CD4-positive, alpha-beta T cell treated with Interferon gamma for 1 hour (primary cell): ENCODE data around the gene KLK3.
"Not testable (repeated sequence)": the region's sequence is repeated elsewhere in the genome, so short reads cannot be mapped to it uniquely, and the experiment has no call there.

Experiments
- DNase-seq: peaks from one replicate; pipeline ENCODE4 v3.0.0-alpha.2; 2020

The KLK3 gene

DNA sequence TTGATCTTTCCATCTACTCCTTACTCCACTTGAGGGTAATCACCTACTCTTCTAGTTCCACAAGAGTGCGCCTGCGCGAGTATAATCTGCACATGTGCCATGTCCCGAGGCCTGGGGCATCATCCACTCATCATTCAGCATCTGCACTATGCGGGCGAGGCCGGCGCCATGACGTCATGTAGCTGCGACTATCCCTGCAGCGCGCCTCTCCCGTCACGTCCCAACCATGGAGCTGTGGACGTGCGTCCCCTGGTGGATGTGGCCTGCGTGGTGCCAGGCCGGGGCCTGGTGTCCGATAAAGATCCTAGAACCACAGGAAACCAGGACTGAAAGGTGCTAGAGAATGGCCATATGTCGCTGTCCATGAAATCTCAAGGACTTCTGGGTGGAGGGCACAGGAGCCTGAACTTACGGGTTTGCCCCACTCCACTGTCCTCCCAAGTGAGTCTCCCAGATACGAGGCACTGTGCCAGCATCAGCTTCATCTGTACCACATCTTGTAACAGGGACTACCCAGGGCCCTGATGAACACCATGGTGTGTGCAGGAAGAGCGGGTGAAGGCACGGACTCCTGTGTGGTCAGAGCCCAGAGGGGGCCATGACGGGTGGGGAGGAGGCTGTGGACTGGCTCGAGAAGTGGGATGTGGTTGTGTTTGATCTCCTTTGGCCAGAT lies 15.8 kb downstream of the KLK3 start:
- no peak for DNase-seq

DNA sequence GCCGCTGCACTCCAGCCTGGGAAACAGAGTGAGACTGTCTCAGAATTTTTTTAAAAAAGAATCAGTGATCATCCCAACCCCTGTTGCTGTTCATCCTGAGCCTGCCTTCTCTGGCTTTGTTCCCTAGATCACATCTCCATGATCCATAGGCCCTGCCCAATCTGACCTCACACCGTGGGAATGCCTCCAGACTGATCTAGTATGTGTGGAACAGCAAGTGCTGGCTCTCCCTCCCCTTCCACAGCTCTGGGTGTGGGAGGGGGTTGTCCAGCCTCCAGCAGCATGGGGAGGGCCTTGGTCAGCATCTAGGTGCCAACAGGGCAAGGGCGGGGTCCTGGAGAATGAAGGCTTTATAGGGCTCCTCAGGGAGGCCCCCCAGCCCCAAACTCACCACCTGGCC lies 18.3 kb downstream of the KLK3 start, which contains the start of gene KLK2:
Gene KLK2, plus strand, starts transcription at position 384 of the 400 bp plus-strand sequence. CDS start 35 bp downstream, outside the sequence.
- DNase-seq: no peak

GRCh38 chr19:50874211-50874610 lies 19.5 kb downstream of the KLK3 start:
- no peak for DNase-seq

- no peak for DNase-seq
Measured at GRCh38 chr19:50875795-50876422, 21.2 kb downstream of the KLK3 start.

DNA sequence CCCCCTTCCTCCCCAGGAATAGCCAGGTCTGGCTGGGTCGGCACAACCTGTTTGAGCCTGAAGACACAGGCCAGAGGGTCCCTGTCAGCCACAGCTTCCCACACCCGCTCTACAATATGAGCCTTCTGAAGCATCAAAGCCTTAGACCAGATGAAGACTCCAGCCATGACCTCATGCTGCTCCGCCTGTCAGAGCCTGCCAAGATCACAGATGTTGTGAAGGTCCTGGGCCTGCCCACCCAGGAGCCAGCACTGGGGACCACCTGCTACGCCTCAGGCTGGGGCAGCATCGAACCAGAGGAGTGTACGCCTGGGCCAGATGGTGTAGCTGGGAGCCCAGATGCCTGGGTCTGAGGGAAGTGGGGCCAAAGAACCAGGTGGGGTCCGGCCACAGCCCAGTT lies 21.7 kb downstream of the KLK3 start:
- no peak for DNase-seq

DNA sequence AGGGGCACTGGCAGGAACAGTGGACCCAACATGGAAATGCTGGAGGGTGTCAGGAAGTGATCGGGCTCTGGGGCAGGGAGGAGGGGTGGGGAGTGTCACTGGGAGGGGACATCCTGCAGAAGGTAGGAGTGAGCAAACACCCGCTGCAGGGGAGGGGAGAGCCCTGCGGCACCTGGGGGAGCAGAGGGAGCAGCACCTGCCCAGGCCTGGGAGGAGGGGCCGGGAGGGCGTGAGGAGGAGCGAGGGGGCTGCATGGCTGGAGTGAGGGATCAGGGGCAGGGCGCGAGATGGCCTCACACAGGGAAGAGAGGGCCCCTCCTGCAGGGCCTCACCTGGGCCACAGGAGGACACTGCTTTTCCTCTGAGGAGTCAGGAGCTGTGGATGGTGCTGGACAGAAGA lies 22.6 kb downstream of the KLK3 start:
- no peak for DNase-seq

GRCh38 chr19:50878851-50879250 lies 24.1 kb downstream of the KLK3 start:
- DNase-seq: no peak

- DNase-seq: no peak
Measured at GRCh38 chr19:50880241-50880640, 25.5 kb downstream of the KLK3 start.

GRCh38 chr19:50882188-50882587 lies 27.5 kb downstream of the KLK3 start:
- DNase-seq: no peak

- no peak for DNase-seq
Measured at GRCh38 chr19:50889638-50890037, 34.9 kb downstream of the KLK3 start.

- DNase-seq: no peak
Measured at GRCh38 chr19:50890422-50891252, 35.9 kb downstream of the KLK3 start.

DNA sequence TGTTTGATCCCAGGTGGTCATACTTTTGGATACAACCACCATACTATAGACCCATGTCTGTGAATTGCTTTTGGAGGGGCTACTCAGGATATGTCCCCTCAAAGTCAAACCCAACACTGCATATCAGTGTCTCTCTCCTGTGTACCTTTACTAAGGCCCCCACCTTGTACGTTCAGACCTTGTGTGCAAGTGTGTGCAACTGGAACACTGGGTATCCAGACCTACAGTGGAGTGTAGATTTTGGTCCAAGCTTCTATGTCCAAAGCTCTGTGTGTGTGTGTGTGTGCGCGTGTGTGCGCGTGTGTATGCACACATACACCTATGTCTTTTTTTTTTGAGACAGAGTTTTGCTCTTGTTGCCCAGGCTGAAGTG lies 36.5 kb downstream of the KLK3 start:
- no peak for DNase-seq

- no peak for DNase-seq
Measured at GRCh38 chr19:50893047-50893736, 38.5 kb downstream of the KLK3 start.

DNA sequence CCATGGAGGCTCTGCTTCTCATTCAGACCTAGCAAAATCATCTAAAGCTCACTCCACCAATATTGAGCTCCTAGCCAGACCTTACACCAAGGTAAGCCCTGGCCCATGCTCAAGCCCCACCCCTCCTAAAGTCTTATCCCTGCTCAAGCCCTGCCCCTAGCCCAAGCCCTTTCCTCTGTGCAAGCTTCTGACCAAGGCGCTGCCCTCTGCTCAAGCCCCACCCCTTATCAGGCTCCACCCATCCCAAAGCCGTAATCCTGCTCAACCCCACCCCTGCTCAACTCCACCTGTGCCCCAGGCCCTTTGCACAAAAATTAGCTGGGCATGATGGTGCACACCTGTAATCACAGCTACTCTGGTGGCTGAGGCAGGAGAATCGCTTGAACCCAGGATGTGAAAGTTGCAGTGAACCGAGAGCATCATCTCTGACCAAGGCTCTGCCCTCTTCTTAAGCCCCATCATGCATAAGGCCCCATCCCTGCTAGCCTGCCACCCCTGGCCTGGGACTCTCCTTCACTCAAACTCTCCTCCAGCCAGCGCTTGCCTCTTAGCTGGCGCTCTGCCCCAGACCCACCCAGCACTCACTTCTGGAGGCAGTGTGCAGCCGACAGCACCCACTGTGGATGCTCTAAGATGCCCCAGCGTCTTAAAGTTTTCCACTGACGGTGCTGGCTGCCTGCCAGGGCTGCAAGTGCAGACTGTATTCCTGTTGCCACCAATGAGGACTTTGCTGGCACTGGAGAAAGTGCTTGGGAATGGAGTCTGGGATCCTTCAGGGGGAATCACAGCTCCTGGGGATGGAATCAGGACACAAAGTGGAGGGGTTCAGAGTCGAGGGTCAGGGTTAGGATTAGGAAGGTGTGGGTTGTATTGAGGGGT lies 40.0 kb downstream of the KLK3 start:
- DNase-seq: no peak

DNA sequence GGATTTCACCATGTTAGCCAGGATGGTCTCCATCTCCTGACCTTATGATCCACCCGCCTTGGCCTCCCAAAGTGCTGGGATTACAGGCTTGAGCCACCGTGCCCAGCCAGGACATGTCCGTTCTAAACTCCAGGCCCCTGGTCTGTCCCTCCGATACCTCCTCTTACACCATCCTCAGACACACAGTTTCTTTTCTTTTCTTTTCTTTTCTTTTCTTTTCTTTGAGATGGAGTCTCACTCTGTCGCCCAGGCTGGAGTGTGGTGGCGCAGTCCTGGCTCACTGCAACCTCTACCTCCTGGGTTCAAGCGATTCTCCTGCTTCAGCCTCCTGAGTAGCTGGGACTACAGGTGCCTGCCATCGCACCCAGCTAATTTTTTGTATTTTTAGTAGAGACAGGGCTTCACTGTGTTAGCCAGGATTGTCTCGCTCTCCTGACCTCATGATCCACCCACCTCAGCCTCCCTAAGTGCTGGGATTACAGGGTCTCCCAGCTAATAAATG lies 41.4 kb downstream of the KLK3 start:
- DNase-seq: not testable (repeated sequence)

DNA sequence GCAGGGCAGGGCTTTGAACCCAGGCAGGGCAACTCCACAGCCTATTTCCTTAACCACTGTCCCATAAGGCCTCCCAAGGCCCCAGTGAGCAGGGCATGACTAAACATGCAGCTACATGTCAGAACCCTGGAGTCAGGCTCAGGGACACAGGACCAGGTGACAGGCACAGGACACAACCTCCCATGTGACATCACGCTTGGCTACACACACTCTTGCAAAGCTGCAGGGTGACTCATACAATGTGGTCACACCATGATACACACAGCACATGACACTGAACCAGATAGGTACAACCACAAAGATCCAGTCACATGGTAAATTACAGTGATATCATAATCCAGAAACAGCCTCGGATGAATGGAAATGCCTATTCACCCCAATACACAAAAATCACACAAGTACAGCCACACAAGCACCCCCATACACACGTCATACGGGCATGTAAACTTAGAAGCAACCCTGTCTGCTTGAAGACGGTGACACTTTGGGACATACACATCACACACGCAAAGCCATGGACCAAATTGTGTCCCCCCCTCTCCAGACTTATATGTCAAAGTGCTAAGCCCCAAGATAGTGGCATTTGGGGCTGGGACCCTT lies 42.0 kb downstream of the KLK3 start:
- peak; percentile 51 for DNase-seq

DNA sequence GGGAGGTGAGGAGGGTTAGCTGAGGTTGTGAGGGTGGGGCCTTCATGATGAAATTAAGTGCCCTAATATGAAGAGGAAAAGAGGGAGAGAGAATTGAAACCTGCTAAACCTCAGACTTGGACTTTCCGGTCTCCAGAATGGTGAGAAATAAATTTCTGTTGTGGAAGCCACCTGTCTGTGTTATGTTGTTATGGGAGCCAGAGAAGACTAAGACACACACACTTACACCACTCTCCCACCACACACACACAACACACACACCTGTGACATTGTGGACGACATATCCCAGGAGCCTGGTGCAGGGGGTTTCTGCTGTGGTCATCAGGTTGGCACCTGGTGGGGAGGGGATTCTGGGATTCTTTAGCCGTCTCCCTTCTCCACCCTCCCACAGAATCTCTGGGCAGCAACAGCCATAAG lies 42.5 kb downstream of the KLK3 start:
- no peak for DNase-seq

GRCh38 chr19:50897612-50898011 lies 42.9 kb downstream of the KLK3 start:
- no peak for DNase-seq

GRCh38 chr19:50898018-50898417 lies 43.3 kb downstream of the KLK3 start:
- no peak for DNase-seq

DNA sequence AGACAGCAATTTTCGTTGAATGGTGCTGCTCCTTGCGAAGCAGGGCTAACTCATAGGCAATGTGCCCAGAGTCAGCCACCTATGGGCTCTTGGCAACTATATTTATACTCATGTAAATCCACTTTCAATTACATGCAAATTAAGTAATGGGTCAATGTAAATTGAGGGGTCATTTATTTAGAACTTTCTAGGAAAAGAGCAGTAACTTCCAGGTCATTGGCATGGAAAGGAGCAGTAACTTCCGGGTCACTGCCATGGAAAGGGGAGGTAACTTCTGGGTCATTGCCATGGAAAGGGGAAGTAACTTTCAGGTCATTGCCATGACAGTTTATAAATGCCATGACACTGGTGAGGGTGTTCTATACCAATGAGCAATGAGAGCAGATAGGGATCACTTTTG lies 44.9 kb downstream of the KLK3 start:
- no peak for DNase-seq

DNA sequence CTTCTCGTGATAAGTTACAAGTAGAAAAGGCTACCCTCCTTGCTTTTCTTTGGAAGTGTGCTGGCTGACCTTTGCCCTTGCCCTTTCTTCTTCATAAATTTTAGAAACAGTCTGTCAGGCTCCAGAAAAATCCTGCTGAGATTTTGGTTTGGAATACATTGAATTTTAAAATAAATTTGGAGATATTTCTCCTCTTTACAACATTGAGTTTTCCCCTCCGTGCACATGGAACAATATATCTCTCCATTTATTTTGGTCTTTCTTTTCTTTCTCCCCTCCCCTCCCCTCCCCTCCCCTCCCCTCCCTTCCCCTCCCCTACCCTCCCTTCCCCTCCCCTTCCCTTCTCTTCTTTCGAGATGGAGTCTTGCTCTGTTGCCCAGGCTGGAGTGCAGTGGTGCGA lies 47.9 kb downstream of the KLK3 start:
- DNase-seq: no peak

DNA sequence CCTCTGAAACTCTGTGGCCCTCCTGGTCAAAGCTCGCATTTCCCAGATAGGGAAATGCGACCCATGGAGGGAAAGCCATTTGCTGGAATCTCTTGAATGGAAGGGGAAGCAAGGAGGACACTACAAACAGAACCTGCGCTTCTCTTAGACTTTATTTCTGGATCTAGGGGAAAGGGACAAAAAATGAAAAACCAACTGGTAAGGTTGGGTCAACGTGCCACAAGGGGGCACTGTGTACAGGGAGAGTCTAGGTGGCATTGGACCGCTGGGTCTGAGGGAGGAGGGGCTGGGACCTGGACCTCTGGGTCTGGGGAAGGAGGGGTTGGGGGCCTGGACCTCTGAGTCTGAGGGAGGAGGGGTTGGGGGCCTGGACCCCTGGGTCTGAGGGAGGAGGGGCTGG lies 51.5 kb downstream of the KLK3 start:
- DNase-seq: no peak
